ENCODE results near the gene NHS. TPM values are rescaled to one million over a fixed set of nuclear protein-coding genes. Genes with fewer than 3 reads are reported as not detected.

Gene NHS
- total RNA-seq, 1 donor, result 10.5 TPM

- Histone ChIP-seq H3K27ac (ENCODE audit: low read depth, low read length) (peak overlapping the region; percentile 51), H3K79me2 (ENCODE audit: insufficient read depth, low read length) (peaks cover 4% of the 10 kb centered on the region), H3K4me1 (ENCODE audit: insufficient read depth, low read length) (peaks cover 58% of the 10 kb centered on the region), H3K27me3 (ENCODE audit: insufficient read depth, low read length) (no peaks in the 10 kb centered on the region), H3K9me3 (ENCODE audit: low read depth, low read length) (no peaks in the 10 kb centered on the region), H2AFZ (ENCODE audit: low read length) (no peak overlapping the region), H3K4me3 (ENCODE audit: insufficient read depth, low read length) (no peak overlapping the region), H3K36me3 (ENCODE audit: insufficient read depth, low read length) (no peaks in the 10 kb centered on the region), H4K20me1 (ENCODE audit: insufficient read depth, low read length) (no peaks in the 10 kb centered on the region), H3K4me2 (ENCODE audit: insufficient read depth, low read length) (peak overlapping the region; percentile 13)
- DNase-seq (ENCODE audit: insufficient read length, low spot score, missing footprints), result no peak
- TF ChIP-seq CTCF (IDR thresholded peaks at IDR 0.05; ENCODE audit: extremely low read depth, low read depth, low read length), result no peak
These were observed 205.6 kb downstream of the NHS start for GRCh38 chrX:17580539-17581152.

- DNase-seq (ENCODE audit: insufficient read length, low spot score, missing footprints), result no peak
- no peak overlapping the region for H3K4me2 ChIP-seq (ENCODE audit: insufficient read depth, low read length)
- TF ChIP-seq CTCF (IDR thresholded peaks at IDR 0.05; ENCODE audit: extremely low read depth, low read depth, low read length), result no peak
- H3K27me3 ChIP-seq (ENCODE audit: insufficient read depth, low read length), result no peaks in the 10 kb centered on the region
- H3K36me3 ChIP-seq (ENCODE audit: insufficient read depth, low read length), result no peaks in the 10 kb centered on the region
- H3K79me2 ChIP-seq (ENCODE audit: insufficient read depth, low read length), result peaks cover 4% of the 10 kb centered on the region
- H3K4me3 ChIP-seq (ENCODE audit: insufficient read depth, low read length), result no peak overlapping the region
- peak overlapping the region; percentile 51 for H3K27ac ChIP-seq (ENCODE audit: low read depth, low read length)
- no peaks in the 10 kb centered on the region for H3K9me3 ChIP-seq (ENCODE audit: low read depth, low read length)
- no peaks in the 10 kb centered on the region for H4K20me1 ChIP-seq (ENCODE audit: insufficient read depth, low read length)
- H2AFZ ChIP-seq (ENCODE audit: low read length), result no peak overlapping the region
- peaks cover 58% of the 10 kb centered on the region for H3K4me1 ChIP-seq (ENCODE audit: insufficient read depth, low read length)
These were observed 206.6 kb downstream of the NHS start for GRCh38 chrX:17581641-17582040.

- H4K20me1 ChIP-seq (ENCODE audit: insufficient read depth, low read length), result no peaks in the 10 kb centered on the region
- H3K4me2 ChIP-seq (ENCODE audit: insufficient read depth, low read length), result peak overlapping the region; percentile 48
- H3K27ac ChIP-seq (ENCODE audit: low read depth, low read length), result peak overlapping the region; percentile 74
- H3K9me3 ChIP-seq (ENCODE audit: low read depth, low read length), result no peaks in the 10 kb centered on the region
- no peaks in the 10 kb centered on the region for H3K27me3 ChIP-seq (ENCODE audit: insufficient read depth, low read length)
- peaks cover 46% of the 10 kb centered on the region for H3K4me1 ChIP-seq (ENCODE audit: insufficient read depth, low read length)
- H3K79me2 ChIP-seq (ENCODE audit: insufficient read depth, low read length), result peaks cover 4% of the 10 kb centered on the region
- no peak for TF ChIP-seq CTCF (IDR thresholded peaks at IDR 0.05; ENCODE audit: extremely low read depth, low read depth, low read length)
- H3K4me3 ChIP-seq (ENCODE audit: insufficient read depth, low read length), result no peak overlapping the region
- no peaks in the 10 kb centered on the region for H3K36me3 ChIP-seq (ENCODE audit: insufficient read depth, low read length)
- H2AFZ ChIP-seq (ENCODE audit: low read length), result no peak overlapping the region
- DNase-seq (ENCODE audit: insufficient read length, low spot score, missing footprints), result no peak
These were observed 209.3 kb downstream of the NHS start for GRCh38 chrX:17584248-17584681.

GRCh38 chrX:17585006-17585405, 210.0 kb downstream of the NHS start:
- no peak for TF ChIP-seq CTCF (IDR thresholded peaks at IDR 0.05; ENCODE audit: extremely low read depth, low read depth, low read length)
- peaks cover 38% of the 10 kb centered on the region for H3K4me1 ChIP-seq (ENCODE audit: insufficient read depth, low read length)
- no peaks in the 10 kb centered on the region for H3K9me3 ChIP-seq (ENCODE audit: low read depth, low read length)
- H3K79me2 ChIP-seq (ENCODE audit: insufficient read depth, low read length), result peaks cover 2% of the 10 kb centered on the region
- no peak overlapping the region for H3K4me3 ChIP-seq (ENCODE audit: insufficient read depth, low read length)
- peak overlapping the region; percentile 74 for H3K27ac ChIP-seq (ENCODE audit: low read depth, low read length)
- H3K27me3 ChIP-seq (ENCODE audit: insufficient read depth, low read length), result no peaks in the 10 kb centered on the region
- no peaks in the 10 kb centered on the region for H3K36me3 ChIP-seq (ENCODE audit: insufficient read depth, low read length)
- H4K20me1 ChIP-seq (ENCODE audit: insufficient read depth, low read length), result no peaks in the 10 kb centered on the region
- no peak overlapping the region for H3K4me2 ChIP-seq (ENCODE audit: insufficient read depth, low read length)
- DNase-seq (ENCODE audit: insufficient read length, low spot score, missing footprints), result no peak
- no peak overlapping the region for H2AFZ ChIP-seq (ENCODE audit: low read length)

All from osteoblast (primary cell).